NCI-H526 treated with DMSO at 0.1 percent for 48 hours (cell line): ENCODE results near the gene MOB2.
"Not testable (repeated sequence)": the region's sequence is repeated elsewhere in the genome, so short reads cannot be mapped to it uniquely, and the experiment has no call there.

Source experiments
- DNase-seq: peaks from one replicate; lab custom pipeline; 2025; lab: John Stamatoyannopoulos, UW

Gene MOB2

DNA sequence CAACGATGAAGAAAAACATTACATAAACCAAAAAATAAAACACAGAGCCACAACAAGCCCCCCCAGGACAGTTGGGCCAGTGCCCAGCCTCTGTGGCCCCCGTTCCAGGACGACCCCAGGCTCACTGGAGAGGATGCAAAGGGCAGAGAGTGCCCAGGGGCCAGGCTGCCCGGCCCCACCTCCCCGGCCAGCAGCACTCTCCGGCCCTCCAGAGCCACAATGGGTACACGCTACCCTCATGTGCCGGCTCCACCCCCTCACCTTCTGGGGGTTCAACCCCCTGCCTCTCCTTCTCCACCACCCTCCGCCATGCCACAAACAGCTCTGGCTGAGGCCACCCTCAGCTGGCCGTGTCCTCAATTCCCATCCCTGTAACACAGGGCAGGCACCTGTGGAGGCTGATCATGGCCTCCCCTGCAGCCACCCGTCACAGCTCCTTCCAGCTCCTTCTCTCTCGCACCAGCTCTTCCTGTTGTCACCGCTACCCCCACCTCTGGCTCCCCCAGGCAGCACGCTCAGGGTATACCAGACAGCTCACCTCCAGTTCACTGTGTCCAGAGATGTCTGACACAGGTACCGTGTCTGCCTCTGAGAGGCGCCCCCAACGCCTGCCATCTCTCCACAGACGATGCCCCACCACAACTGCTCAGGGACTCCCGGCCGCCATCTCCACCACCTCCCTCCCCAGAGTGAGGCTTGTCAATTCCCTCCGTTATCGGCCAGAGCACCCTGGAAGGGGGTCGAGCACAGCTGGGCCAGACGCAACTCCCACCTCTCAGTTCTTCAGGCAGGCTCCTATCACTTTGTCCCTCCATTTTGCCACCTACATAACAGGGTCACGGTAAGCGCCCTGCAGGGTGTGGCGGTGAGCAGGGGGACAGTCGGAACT is 30.8 kb upstream of the MOB2 start:
- DNase-seq = no peak

DNA sequence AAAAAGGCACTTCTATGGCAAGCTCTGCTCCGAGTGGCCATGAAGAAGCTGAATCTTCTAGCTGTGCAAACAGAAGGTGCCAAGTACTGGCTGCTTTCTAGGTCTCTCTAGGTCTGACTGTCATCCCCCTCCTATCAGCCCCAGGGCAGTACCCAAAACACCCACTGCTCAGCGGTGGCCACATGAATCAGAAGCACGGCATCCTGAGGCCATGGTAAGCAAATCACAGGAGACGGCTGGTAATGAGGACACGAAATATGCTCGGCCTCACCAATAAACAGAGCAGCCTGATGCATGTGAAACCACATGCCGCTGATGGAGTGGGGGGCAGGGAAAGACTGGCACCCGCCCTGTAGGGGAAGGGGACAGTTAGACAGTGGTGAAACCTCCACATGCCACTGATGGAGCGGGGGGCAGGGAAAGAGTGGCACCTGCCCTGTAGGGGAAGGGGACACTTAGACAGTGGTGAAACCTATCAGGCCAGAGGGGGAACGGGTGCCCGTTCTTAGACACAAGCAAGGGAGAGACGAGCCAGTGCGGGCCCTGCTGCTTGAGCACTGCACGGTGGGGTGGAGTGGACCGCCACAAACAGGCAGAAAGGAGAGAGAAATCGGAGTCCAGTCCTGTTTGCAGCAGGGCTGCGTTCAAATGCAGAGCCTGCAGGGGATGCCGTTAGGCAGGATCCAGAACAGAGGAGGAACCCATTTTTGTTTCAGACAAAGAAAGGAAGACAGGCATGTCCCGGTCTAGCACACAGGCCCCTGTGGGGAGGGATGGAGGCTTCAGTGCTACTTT is 29.9 kb upstream of the MOB2 start:
- no peak for DNase-seq

DNA sequence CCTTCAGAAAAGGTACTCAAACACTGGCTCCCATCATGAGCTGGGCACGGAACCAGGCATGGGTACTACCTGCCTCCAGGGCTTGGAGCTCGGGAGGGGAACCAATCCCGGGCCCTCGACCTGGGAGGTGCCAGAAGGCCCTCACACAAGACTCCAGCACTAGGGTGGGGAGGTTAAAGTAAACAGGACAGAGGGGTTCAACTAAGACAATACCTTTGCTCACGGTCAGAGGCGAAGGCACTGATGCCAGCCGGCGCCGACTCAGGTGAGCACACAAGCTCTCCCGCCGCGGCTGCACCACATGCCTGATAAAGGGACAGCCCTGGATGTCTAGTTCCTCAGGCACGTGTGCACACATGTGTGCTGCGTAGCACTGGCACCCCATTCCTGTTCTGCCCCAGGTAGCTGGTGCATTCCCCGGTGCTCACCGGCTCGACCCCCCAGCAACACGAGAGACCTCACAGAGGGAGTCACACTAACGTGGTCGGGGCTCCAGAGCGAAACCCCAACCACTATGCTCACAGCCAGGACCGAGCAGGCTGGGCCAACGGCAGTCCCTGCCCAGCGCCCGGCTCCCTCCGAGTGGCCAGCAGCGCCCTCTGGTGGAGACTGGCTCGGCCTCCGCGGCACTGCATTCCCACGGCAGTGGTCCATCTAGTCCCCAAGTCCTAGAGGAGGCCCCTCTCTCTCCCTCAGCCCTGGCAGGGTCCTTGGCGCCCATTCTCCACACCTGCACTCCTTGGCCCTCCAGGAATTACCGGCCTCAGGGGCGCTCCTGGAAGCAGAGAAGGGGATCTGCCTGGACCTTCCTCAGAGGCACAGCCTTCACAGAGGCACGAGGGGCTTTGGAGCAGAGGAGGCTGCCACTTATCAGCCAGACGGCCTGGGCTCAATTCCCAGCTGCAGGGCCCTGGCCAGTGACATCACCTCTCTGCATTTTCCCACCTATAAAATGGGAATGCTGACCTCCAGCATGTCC is 28.8 kb upstream of the MOB2 start:
- peak; percentile 23 for DNase-seq

DNA sequence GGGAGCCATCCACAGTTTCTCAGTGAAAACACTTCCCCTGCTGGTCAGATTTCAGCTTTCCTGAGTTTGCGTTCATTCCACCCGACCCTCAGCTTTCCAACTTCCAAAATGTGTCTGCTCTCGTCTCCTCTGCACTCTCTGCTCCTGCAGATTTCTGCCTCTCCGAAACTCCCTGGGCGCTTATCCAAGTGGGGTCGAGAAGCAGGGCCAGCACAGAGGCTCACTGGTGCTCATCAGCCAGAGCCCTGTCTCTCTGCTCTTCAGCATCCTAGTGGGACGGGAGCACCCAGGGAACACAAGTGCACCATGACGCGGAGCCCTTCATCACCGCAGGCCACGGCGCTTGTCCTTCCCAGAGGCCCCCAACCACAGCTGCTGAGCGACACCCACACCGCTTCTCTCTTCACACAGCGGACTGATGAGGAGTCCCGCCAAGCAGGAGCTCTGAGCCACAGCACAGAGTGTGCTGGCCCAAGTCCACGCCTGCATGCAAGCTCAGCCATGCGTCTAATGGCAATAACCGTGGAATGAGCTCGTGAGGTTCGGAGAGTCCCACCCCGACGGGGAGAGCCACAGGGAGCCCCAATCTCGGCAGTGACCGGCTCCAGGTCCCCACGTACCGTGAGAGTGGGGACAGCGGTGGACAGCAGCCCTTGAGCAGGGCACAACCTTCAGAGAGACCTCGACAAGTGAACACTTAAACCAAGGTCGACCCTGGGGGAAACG is 27.9 kb upstream of the MOB2 start:
- DNase-seq = no peak

DNA sequence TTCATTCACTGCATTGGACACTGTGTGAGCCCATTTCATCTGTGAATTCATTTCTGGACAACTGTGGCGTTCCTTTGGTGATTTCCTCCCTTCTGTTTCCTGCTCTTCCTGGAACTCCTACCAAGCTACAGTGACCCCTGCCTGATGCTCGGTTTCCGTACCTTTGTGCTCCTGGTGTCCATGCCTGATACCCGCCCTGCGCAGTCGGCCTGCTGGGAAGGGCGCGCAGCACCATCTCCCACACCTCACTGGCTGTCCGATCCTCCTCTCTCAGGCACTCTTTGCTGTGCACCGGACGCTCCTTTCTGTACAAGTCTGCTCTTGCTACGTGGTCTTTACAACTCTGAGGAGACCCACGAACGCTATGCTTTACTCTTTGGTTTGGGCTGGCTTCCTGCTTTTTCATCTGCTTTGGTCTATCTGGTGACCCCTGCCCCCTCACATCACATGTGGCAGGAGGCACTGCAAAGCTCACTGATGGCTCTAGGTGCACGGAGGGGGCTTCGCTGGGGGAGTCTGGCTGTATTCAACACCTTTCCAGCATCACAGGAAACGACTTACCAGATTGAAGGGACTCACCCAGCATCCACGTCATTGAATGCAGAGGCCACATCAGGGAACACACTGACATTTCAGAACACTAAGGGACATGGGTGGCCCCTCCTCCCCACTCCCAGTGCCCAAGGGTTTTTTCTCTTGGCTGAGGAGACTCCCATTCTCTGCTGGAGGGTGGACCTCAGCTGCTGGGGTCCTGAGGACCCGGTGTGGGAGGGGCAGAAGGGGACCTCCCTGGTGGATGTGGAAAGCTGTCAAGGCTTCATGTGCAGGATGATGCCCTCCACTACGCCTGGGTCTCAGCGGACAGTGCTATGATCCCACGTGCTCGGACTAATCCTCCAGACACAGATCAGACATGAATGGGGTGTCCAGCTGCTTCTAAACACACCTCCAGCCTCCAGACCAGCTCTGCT is 27.0 kb upstream of the MOB2 start:
- DNase-seq = no peak

DNA sequence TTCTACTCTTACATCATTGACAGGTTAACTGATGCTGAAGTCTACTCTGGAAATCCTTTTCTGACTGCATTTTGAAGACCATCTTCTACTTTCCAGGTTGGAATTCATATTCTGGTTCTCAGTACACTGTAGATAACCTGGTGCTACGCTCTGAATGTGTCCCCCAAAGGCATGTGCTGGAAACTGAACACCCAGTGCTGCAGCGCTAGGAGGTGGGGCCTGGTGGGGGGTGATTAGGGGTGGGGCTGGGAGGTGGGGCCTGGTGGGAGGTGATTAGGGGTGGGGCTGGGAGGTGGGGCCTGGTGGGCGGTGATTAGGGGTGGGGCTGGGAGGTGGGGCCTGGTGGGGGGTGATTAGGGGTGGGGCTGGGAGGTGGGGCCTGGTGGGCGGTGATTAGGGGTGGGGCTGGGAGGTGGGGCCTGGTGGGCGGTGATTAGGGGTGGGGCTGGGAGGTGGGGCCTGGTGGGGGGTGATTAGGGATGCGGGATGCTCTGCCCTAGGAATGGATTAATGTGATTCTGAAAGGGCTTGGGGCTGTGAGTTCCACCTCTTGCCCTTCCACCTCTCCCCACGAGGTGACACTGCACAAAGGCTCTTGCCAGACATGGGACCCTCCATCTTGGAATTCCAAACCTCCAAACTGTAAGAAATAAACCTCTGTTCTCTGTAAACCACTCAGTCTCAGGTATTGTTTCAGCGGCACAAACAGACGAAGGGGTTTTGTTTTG is 26.1 kb upstream of the MOB2 start:
- DNase-seq = peak; percentile 12

DNA sequence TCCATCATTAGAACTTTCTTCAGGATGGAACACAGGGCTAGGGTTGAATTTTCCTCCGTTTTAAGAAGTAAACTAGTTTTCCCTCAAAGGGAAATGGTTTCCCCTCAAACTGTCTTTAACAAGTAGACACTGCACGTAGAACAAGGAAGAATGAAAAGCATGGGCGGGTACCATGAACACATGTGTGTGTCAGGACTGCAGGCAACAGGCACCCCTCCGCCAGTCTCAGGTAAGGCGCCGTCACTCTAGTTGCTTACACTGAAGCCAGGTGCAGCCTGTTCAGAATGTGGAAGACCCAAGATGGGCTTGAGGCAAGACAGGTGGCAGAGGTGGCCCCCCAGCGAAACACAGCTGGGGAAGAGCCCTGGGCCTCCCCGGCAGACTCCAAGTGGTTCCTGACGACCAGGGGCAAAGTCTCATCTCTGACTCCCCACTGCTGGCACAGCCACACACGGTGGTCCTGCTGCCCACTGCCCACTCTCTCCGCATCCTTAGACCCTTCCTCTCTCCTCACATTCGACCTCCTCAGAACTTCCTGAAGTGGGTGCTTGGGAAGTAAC is 25.4 kb upstream of the MOB2 start:
- no peak for DNase-seq

DNA sequence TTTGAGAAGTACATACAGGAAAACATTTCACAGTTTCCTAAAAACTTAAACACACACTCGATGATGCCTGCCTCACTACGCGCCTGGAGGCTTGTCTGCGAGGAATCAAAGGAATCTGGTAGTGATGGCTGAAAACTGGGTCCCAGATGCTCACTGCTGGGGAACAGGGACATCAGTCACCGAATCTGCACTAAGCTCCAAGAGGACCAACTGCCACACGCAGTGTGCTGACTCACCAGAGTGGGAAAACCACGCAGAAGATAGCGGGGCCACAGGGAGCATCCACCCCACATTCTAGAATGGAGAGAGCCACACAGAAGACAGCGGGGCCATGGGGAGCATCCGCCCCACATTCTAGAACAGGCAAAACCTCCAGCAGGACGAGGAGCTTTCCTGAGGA is 24.3 kb upstream of the MOB2 start:
- DNase-seq = no peak

DNA sequence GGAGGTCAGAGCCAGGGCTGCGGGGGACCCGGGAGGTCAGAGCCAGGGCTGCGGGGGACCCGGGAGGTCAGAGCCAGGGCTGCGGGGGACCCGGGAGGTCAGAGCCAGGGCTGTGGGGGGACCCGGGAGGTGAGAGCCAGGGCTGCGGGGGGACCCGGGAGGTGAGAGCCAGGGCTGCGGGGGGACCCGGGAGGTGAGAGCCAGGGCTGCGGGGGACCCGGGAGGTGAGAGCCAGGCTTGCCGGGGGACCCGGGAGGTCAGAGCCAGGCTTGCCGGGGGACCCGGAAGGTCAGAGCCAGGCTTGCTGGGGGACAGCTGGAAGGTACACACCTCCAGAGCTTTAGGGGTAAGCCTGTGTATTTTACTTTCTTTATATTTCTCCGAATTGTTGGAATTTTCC is 23.8 kb upstream of the MOB2 start:
- not testable (repeated sequence) for DNase-seq

DNA sequence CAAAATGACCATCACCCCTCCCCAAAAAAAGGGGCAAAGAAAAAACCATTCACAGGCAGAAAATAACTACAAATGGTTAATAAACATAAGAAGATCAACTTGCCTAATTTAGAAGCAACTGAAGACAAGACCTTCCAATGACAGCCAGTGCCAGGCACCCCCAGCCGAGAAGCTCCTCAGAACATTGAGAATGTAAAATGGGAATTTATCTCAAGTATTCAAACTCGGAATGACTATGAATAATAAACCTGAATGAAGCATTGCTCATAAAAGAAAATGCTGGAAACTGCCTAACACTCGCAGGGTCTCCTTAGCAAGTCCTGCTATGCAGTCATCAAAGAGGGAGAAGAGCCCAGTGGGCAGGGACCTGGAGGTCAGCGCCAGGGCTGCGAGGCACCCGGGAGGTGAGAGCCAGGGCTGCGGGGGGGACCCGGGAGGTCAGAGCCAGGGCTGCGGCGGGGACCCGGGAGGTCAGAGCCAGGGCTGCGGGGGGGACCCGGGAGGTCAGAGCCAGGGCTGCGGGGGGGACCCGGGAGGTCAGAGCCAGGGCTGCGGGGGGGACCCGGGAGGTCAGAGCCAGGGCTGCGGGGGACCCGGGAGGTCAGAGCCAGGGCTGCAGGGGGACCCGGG is 23.2 kb upstream of the MOB2 start:
- no peak for DNase-seq

DNA sequence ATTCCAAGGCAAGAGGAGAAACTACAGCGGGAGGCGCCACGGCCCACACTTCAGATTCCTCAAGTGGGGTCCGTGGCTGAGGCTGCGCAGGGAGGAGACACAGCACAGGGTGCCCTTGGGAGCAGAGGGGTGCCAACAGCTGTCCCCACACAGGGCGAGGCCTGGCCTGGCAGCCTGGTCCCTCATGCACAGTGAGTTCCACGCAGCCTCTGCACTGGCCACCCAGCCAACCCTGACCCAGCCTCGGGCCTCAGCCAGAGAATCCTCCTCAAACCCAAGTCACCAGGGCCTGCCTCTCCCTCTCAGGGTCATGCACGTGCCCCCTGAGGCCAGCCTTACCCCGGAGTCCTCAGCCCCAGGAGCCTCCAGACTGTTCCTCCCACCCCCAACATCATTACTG is 22.4 kb upstream of the MOB2 start:
- DNase-seq = no peak

DNA sequence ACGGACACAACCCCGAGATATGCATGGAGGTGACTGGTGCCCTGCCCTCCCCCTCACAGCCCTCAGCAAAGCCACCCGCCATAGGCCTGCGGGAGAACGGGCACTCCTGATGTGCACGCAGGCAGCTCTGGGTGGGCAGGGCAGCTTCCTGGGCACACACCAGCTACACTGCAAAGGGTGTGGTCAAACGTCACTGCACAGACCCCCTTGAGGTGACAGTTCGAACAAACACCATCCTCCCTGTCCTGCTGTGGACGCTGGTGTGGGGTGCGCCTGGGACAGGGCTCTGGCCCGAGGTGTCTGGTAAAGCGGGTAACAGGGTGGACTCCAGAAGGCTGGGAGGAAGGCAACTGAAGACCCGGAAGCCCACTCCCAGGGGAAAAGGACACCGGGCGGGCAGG is 21.9 kb upstream of the MOB2 start:
- DNase-seq = no peak

DNA sequence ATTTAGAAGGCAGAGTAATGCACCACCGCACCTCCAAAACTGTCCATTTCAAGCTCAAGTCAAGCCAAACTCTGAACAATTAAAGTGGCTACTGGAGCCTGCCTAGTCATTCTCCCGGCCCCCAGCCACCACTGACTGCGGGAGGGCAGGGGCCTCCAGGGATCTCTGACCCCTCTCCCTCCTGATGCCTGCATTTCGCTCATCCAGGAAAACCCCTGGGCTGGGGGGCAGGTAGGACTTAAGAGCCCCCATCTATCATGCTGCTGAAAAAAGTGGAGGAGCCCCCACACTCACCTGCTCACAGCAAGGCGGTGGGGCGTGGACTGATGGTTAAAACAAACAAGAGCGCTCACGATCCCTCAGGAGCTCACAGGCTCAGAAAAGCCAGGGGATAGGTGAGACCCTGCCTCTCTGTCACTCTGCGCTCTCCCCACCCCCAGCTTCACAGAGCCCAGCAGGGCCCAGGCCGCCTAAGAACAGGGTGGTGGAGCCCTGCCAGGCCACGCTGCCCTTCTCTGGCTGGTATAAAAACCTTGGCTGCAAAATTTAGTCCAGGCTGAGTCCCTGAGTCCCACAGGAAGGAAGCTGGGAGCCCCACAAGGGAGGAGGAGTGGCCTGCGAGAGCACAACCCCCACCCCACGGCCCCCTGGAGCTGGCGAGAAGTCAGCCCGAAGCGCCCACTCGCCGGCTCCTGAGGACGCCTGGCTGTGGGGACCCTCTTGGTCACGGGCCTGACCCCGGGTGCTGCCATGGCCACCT is 21.0 kb upstream of the MOB2 start:
- DNase-seq = no peak

DNA sequence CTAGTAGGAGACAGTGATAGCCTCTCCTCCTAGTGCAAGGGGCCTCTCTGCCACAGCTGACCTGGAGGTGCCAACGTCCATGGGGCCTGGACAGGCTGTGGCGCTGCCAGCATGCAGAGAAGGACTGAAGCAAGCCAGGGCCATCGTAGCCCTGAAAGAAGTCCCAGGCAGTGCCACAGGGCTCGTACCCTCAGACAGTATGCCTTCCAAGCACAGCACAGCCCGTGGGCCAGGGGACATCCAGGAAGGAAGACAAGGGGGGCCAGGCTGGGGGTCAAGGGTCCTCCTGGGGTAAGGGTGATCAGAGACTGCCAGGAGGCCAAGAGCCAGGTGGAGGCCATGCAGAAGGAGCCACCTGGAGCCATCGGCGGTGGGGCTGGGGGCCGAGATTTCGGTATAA is 20.4 kb upstream of the MOB2 start:
- no peak for DNase-seq

DNA sequence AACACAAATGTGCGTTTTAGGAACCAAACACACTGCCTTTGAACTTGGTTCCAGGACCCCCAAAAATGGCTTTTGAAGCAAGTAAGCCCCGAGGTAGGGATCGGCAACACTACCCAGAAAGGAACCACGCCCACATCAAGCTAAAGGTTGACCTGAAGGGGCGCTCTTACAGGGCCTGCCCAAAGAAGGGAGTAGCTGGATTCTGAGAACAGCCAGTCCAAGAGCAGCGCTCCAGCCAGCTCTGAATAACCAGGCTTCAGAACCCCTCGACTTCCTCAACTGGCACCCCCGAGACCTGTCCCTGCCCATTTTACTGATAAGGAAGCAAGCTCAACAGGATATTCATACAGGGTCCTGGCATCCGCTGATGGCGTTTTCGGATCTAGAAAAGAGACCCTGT is 18.9 kb upstream of the MOB2 start:
- no peak for DNase-seq

DNA sequence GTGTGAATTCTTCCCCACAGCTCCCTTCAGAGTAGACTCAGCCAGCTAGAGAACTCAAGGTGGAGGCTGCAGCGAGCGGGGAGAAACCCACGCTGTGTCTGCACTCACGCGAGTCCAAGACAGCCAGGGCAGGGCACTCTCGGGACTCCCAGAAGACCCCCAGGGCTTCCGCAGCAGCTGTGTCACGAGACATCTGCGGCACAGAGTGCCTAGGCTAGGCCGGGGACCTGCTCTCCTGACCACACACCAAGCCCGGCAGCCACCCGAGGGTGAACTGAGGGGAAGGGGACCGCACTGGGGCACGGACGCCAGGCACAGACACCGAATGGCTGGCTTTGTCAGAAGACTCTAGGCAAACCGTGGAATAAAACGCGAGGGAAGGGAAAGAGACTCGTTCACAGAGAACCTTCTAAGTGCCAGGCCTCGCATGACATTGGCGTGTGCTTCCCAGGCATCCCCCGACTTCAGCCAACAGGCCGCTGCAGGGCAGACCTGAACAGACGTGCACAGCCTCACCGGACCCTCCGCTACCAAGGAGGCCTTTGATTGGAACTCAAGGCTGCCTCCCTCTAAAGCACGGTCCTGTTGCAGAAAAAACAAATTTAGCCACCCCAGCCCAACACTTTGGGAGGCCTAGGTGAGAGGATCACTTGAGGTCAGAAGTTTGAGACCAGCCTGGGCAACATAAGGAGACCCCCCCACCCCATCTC is 18.2 kb upstream of the MOB2 start:
- DNase-seq = no peak

DNA sequence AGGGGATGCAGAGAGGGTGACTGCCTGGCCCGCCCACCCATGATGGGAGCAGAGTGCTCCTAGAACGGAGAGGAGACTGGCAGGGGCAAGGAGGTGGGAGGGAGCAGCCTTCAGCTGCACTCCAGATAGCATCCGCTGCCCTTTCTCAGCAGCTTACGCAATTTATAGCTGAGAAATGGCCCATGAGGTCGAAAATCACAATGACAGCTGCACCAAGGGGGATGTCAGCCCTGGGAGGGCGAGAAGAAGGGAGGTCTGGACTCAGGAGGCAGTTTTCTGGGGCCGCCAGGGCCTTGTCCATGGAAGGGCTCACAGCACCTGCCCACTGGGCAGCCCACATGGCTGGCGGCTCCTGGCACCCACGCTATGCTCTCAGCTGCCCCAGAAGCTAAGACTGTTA is 17.6 kb upstream of the MOB2 start:
- no peak for DNase-seq
